ENCODE data around the gene ABHD14A.

Gene ABHD14A

GRCh38 chr3:52023860-52024764 is 49.2 kb downstream of the ABHD14A start:
- DNase-seq: no peak
- no peak overlapping the region for H3K27ac ChIP-seq (ENCODE audit: low read length)

GRCh38 chr3:52024765-52025452 is 50.0 kb downstream of the ABHD14A start:
- H3K79me2 ChIP-seq (ENCODE audit: insufficient read depth, low read length): no peaks in the 10 kb centered on the region
- no peak for DNase-seq
- no peaks in the 10 kb centered on the region for H3K9me3 ChIP-seq (ENCODE audit: insufficient read depth, low read length, severe bottlenecking)
- no peaks in the 10 kb centered on the region for H3K4me1 ChIP-seq (ENCODE audit: insufficient read depth, low read length)
- ATAC-seq (ENCODE audit: insufficient read depth, low read depth): no peak
- no peaks in the 10 kb centered on the region for H3K27me3 ChIP-seq (ENCODE audit: insufficient read depth, low read length, poor library complexity)
- no peak overlapping the region for H3K27ac ChIP-seq (ENCODE audit: low read length)
- no peaks in the 10 kb centered on the region for H3K36me3 ChIP-seq (ENCODE audit: insufficient read depth, low read length)
- TF ChIP-seq EZH2 (IDR thresholded peaks at IDR 0.05; ENCODE audit: borderline replicate concordance, low read depth, low read length, severe bottlenecking) (no peak), CTCF (IDR thresholded peaks at IDR 0.05; ENCODE audit: borderline replicate concordance, extremely low read depth, low read length, poor library complexity, severe bottlenecking) (no peak)
- H4K20me1 ChIP-seq (ENCODE audit: insufficient read depth, low read length): no peaks in the 10 kb centered on the region
- no peak overlapping the region for H2AFZ ChIP-seq (ENCODE audit: low read depth, low read length)
- no peak overlapping the region for H3K9ac ChIP-seq (ENCODE audit: low read depth, low read length)
- H3K4me2 ChIP-seq (ENCODE audit: insufficient read depth, low read length): no peak overlapping the region
- H3K4me3 ChIP-seq (ENCODE audit: low read depth in 1 of 2, low read length in 2 of 2): no peak overlapping the region

More at GRCh38 chr3:52023860-52024764, 49.2 kb downstream of the ABHD14A start:
- TF ChIP-seq EZH2 (IDR thresholded peaks at IDR 0.05; ENCODE audit: borderline replicate concordance, low read depth, low read length, severe bottlenecking): no peak
- no peak for TF ChIP-seq CTCF (IDR thresholded peaks at IDR 0.05; ENCODE audit: borderline replicate concordance, extremely low read depth, low read length, poor library complexity, severe bottlenecking)
- Histone ChIP-seq H3K9me3 (ENCODE audit: insufficient read depth, low read length, severe bottlenecking) (no peaks in the 10 kb centered on the region), H3K79me2 (ENCODE audit: insufficient read depth, low read length) (no peaks in the 10 kb centered on the region), H2AFZ (ENCODE audit: low read depth, low read length) (no peak overlapping the region), H3K27me3 (ENCODE audit: insufficient read depth, low read length, poor library complexity) (no peaks in the 10 kb centered on the region), H4K20me1 (ENCODE audit: insufficient read depth, low read length) (no peaks in the 10 kb centered on the region), H3K4me2 (ENCODE audit: insufficient read depth, low read length) (no peak overlapping the region), H3K4me3 (ENCODE audit: low read depth in 1 of 2, low read length in 2 of 2) (no peak overlapping the region), H3K36me3 (ENCODE audit: insufficient read depth, low read length) (no peaks in the 10 kb centered on the region), H3K9ac (ENCODE audit: low read depth, low read length) (no peak overlapping the region), H3K4me1 (ENCODE audit: insufficient read depth, low read length) (no peaks in the 10 kb centered on the region)
- peak; percentile 45; the same call in 1 of the 3 replicates for ATAC-seq (ENCODE audit: insufficient read depth, low read depth)

GRCh38 chr3:52025453-52025852 is 50.6 kb downstream of the ABHD14A start:
- DNase-seq (no peak), ATAC-seq (ENCODE audit: insufficient read depth, low read depth) (no peak)
- no peaks in the 10 kb centered on the region for H3K4me1 ChIP-seq (ENCODE audit: insufficient read depth, low read length)
- no peak overlapping the region for H3K4me2 ChIP-seq (ENCODE audit: insufficient read depth, low read length)
- H3K9ac ChIP-seq (ENCODE audit: low read depth, low read length): no peak overlapping the region
- H2AFZ ChIP-seq (ENCODE audit: low read depth, low read length): no peak overlapping the region
- H3K27ac ChIP-seq (ENCODE audit: low read length): no peak overlapping the region
- no peaks in the 10 kb centered on the region for H3K27me3 ChIP-seq (ENCODE audit: insufficient read depth, low read length, poor library complexity)
- H3K4me3 ChIP-seq (ENCODE audit: low read depth in 1 of 2, low read length in 2 of 2): no peak overlapping the region
- H3K36me3 ChIP-seq (ENCODE audit: insufficient read depth, low read length): no peaks in the 10 kb centered on the region
- no peaks in the 10 kb centered on the region for H3K9me3 ChIP-seq (ENCODE audit: insufficient read depth, low read length, severe bottlenecking)
- H4K20me1 ChIP-seq (ENCODE audit: insufficient read depth, low read length): no peaks in the 10 kb centered on the region
- no peak for TF ChIP-seq CTCF (IDR thresholded peaks at IDR 0.05; ENCODE audit: borderline replicate concordance, extremely low read depth, low read length, poor library complexity, severe bottlenecking)
- TF ChIP-seq EZH2 (IDR thresholded peaks at IDR 0.05; ENCODE audit: borderline replicate concordance, low read depth, low read length, severe bottlenecking): no peak
- H3K79me2 ChIP-seq (ENCODE audit: insufficient read depth, low read length): no peaks in the 10 kb centered on the region

Measured in DND-41 (cell line).